Cerebellar nuclear complex (tissue), 1 donor: ENCODE results near the gene SPTAN1.
A peak's percentile ranks its signal among the peaks of the same experiment; 100 is the strongest.
"Not testable (repeated sequence)": the region's sequence is repeated elsewhere in the genome, so short reads cannot be mapped to it uniquely, and the experiment has no call there.

Experiments
- DNase-seq, 2 experiments: peaks; one replicate each; lab custom pipeline; 2025; lab: John Stamatoyannopoulos, UW

SPTAN1 gene

DNA sequence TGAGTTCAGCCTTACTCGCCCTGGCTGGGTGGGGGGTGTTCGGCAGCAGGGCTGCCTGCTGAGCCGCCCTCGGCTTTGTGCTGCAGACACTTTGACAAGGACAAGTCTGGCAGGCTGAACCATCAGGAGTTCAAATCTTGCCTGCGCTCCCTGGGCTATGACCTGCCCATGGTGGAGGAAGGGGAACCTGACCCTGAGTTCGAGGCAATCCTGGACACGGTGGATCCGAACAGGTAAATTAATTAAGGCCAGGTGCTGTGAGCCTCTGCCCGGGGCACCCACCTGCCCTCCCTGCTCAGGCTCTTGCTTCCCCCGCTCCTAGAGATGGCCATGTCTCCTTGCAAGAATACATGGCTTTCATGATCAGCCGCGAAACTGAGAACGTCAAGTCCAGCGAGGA lies 80.1 kb downstream of the SPTAN1 start:
- DNase-seq: no peak

DNA sequence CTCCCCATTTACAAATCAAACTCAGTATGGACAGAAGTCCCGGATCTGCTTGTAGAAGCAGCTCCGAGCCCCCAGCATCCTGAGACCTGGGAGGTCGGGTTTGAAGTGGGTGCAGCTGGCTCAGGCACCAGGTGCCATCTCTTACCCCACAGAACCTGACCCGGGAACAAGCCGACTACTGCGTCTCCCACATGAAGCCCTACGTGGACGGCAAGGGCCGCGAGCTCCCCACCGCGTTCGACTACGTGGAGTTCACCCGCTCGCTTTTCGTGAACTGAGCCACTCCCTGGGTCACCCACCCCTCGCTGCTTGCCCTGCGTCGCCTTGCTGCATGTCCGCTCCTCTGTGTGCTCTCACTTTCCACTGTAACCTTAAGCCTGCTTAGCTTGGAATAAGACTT lies 80.7 kb downstream of the SPTAN1 start:
- no peak for DNase-seq

DNA sequence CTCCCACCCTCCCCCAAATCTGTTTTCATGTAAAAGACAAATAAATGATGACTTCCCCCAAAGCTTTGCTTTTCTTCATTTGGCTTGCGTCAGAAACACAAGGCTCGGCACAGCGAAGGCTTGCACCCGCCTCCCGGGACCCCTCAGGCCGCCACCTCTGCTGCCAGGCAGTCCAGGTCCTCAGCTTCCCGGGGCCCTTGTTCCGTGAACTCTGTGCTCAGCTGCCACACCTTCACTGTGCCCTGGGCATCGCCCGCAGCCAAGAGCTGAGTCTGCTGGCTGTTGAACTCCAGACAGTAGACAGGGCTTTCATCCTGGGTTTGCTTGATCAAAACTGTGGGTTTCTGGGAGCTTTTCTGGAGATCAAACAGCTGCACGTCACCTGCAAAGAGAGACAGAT lies 81.2 kb downstream of the SPTAN1 start:
- DNase-seq: no peak

DNA sequence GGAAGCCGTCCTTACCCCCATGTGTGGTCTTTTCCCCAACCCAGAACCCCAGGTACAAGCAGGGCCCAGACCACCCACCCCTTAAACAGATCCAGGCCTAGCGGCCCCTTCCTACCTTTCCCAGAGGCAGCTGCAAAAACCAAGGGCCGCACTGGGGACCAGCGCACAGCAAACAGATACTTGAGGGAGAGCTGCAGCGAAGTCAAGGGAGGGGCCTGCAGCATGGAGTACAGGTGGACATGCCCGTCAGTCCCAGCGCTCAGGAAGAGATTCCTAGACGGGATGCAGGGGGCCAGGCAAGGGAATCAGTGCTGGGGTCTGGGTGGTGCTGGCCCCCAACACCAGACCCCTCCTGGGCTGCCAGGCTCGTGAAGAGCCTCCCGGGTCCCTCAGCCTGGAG lies 81.7 kb downstream of the SPTAN1 start:
- no peak for DNase-seq

DNA sequence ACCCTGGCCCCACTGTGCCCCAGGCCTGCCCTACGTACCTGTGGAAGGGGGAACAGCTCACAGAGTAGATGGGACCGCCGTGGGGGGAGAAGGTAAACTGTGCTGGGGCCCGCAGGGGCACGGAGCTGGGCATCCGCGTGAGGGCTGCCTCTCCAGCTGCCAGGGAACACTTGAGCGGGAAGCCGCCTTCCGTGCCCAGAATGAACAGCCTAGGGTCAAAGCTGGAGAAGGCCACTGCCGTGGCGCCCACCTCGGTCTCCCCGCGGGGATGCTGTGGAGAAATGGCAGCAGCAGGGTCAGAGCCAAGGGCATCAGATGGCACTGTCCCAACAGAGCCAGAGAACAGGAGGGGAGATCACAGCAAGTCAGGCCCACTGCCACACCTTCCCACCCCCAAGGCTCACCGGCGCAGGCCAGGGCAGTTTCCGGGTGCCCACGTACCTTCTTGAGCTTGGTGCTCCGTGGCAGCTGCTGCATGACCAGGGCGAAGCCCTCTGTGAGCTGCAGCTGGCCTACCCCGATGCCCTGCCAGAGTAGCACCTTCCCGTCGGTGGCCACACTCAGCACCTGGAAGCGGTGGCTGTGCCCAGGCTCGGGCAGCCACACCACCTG lies 82.4 kb downstream of the SPTAN1 start:
- DNase-seq: no peak

DNA sequence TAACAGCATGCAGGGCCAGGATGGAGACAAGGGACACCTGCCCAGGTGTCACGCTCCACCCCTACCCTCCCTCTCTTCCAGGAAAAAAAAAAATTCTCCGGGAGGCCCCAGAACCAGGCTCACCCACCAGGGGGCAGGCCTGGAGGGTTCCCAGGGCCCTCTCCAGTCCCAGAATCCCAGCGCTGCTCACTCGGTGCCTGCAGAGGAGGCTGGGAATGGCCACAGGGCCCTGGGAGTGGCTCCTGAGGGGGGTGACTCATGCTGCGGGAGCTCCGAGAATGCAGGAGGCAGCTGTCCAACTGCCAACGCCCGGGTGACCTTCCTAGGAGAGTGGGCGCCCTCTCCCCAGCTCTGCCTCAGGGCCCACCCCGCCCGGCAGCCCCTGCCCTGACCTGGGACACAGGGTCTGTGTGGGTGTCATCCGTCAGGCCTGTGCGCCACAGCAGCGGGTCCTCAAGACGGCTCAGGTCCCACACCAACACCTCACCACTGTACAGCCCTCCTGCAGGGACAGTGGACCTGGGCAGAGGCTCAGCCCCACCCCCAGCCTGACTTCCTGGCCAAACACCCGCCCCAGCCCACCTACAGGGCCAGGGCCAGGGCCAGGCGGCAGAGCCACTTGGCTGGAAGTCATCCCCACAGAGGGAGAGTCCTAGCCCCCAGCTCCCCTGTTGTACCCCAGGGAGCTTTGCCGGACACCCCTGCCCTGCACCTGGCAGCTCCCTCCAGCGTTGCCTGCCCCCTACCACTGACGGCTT lies 83.1 kb downstream of the SPTAN1 start:
- no peak for DNase-seq

DNA sequence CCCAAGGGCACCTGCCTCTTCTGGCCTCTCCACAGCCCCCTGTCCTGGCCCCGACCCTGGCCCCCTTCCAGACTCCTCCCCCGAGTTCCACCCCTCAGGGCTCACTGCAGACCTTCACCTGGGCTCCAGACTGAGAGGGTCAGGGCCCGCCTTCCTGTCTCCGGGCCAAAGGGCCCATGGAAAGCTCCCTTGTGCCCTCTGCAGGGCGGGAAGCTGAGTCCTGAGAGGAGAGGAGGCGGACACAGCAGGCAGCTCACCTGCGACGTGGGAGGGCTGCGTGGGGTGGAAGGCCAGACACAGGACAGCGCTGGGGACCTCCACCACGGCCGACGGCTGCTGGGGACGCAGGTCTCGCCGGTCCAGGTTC lies 83.6 kb downstream of the SPTAN1 start:
- DNase-seq: no peak

DNA sequence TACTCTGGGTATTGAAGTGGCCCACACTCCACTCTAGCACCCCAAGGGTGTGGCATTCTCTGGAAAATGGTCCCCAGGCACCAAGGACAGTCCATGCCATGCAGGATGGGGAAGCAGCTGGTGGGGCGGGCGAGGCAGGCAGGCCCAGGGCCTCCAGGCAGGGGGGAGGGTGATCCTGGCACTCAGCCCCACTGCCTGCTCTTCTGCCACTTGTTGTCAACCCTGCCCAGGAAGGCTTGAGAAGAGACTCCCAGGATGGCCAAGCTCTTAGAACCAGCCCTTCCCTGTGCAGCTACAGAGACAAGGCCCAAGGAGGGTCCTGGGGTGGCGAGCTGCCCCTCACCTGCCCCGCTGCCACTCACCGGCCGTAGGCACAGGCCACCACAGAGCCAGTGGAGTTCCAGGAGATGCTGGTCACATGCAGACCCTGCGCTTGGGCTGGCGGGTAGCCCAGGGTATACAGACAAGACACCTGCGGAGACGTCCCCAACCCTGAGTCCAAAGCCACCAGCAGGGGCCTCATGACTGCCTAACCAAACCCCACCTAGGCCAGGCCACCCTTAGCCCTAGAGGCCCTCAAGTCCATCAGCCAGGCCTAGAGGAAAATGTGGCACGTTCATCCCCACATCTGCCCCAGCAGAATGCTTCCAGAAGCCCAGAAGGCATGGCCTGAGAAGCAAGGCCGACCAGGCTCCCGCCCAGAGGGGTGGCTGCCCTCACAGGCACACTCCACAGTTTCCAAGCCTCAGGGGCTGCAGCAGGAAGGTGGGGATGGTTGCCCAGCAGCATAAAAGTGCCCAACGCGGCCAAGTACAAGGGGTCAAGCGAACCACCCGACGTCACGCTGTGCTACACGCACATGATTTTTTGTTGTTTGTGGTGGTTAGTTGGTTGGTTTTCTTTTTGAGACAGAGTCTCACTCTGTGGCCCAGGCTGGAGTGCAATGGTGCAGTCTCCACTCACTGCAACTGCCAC lies 84.5 kb downstream of the SPTAN1 start:
- no peak for DNase-seq

DNA sequence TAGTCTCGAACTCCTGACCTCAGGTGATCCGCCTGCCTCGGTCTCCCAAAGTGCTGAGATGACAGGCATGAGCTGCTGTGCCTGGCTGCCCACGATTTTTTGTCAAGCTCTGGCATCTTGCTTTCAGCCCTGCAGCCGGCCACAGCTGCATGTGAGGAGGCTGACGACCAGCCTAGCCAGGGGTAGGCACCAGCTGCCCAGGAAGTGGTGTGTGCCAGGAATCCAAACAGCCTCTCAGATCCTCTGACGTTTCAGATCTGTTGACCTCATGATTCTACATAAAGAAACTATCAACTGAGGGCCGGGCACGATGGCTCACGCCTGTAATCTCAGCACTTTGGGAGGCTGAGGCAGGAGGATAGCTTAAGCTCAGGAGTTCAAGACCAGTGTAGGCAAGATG lies 85.3 kb downstream of the SPTAN1 start:
- no peak for DNase-seq

DNA sequence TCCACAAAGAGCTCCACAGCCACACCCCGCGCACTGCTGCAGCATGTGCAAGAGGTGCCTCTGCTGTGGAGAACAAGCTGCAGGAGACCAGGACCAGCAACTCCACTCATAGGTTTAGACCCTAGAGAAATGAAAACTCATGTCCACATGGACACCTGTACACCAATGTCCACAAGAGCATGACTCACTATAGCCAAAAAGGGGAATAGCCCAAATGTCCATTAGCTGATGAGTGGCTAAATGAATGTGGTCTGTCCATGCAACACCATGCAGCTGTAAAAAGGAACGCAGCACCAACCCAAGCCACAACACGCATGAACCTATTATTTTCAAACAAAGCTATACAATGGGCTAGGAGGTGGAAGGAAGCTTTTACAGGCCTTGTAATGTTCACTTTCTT lies 86.2 kb downstream of the SPTAN1 start:
- DNase-seq: no peak

DNA sequence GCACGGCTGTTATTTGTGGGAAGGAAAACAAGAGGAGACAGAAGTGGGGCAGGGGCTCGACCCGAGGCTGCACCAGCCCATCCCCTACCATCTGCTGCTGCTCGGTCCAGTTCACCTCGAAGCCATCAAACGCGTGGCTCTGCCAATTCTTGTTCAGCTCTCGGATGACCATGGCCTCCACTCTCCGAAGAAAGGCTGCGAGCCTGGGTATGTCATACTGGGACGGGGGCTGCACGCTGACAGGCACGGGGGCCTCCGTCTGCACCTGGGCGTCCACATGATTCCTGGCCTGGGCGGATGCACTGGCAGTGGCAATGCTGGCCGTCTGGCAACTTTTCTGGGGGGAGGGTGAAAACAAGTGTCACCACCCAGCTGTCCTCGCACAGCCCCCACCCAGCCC lies 88.2 kb downstream of the SPTAN1 start:
- no peak for DNase-seq

DNA sequence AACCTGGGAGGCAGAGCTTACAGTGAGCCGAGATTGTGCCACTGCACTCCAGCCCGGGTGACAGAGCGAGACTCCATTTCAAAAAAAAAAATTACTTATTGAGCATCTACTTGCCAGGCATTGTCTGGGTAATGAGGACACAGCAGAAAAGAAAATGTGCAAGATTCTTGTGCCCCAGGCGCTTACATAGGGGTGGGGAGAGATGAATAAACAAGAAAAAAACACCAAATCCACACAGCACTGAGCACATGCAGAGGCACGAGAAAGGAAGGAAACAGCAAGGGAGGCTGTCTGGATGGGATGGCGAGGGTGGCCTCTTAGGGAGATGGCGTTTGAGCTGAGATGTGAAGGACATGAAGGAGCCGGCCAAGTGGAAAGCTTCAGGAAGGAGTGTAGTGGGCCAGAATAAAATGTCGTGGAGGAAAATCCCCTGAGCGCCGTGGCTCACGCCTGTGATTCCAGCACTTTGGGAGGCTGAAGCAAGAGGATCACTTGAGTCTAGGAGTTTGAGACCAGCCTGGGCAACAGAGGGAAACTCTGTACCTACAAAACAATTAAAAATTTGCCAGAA lies 90.4 kb downstream of the SPTAN1 start:
- DNase-seq: no peak

DNA sequence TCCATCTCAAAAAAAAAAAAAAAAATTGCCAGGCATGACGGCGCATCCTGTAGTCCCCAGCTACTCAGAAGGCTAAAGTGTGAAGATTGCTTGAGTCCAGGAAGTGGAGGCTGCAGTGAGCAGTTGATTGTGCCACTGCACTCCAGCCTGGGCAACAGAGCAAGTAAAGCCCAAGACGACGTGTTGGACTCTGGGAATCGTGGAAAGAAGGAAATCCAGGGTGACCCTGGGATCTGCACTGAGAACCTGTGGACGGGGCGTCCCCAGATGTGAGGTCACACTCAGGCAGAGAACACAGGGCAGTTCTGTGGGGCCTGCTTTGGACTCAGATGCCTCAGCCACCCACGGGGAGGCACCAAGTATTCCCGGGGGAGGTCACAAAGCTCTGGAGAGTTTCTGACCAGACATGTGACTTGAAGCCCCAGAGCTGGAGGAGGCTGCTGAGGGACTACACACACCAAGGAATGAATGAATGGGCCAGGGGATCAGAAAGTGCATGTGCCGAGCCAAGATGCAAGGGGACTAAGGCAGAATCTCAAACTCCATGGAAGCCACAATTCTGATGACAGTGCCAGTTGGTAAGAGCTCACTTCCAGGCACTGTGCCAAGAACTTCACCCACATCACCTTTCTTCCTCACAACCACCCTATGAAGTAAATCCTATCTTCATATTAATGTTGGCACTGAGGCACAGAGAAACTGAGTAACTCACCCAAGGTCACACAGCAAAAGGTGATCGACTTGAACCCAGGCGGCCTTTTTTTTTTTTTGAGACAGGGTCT lies 91.3 kb downstream of the SPTAN1 start:
- no peak for DNase-seq

DNA sequence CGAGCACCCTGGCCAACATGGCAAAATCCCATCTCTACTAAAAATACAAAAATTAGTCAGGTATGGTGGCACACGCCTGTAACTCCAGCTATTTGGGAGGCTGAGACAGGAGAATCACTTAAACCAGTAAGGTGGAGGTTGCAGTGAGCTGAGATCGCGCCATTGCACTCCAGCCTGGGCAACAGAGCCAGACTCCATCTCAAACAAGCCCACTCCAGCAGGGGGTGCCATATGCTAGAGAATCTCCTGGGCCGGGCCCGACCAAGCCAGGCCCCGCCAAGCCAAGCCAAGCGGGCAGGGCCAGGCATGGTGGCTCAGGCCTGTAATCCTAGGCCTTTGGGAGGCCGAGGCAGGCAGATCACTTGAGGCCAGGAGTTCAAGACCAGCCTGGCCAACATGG lies 95.8 kb downstream of the SPTAN1 start:
- DNase-seq: not testable (repeated sequence)

DNA sequence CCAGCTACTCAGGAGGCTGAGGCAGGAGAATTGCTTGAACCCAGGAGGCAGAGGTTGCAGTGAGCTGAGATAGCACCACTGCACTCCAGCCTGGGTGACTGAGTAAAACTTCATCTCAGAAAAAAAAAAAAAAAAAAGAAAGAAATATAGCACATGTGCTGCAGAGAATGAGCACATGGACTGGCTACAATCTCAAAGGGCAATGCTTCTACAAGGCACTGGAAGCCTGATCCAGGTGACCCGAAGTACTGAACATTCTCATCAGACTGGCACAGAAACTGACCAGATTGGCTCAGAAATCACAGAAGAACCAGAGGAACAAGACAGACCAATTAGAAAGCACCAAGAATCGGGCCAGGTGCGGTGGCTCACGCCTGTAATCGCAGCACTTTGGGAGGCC lies 99.4 kb downstream of the SPTAN1 start:
- DNase-seq: no peak

DNA sequence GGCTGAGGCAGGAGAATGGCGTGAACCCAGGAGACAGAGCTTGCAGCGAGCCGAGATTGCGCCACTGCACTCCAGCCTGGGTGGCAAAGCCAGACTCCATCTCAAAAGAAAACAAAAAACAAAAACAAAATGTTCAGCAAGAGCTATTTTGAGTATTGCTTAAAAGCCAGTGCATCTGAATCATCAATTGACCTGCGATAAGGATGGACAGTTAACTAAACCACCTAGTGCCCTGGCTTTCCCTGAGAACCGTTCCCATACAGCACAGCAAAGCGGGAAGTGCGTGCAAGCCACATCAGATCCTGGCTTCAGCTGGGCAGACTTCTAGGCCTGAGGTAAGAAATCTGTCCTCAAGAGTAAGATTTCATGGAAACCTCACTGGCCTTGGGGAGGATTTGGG lies 101.5 kb downstream of the SPTAN1 start:
- no peak for DNase-seq

DNA sequence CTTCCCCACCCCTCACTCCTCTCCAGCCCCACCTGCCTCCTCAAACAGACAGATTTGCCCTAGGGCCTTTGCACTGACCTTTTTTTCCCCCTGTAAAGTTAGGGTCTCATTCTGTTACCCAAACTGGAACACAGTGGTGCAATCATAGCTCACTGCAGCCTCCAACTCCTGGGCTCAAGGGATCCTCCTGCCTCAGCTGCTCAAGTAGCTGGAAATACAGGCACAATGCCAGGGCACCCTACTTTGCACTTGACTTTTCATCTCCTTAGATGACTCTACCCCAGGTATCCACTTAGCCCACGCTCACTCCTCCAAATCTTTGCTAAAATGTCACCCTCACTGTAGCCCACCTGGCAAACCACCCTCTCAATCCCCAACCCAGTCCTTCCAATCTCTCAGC lies 102.1 kb downstream of the SPTAN1 start:
- no peak for DNase-seq

DNA sequence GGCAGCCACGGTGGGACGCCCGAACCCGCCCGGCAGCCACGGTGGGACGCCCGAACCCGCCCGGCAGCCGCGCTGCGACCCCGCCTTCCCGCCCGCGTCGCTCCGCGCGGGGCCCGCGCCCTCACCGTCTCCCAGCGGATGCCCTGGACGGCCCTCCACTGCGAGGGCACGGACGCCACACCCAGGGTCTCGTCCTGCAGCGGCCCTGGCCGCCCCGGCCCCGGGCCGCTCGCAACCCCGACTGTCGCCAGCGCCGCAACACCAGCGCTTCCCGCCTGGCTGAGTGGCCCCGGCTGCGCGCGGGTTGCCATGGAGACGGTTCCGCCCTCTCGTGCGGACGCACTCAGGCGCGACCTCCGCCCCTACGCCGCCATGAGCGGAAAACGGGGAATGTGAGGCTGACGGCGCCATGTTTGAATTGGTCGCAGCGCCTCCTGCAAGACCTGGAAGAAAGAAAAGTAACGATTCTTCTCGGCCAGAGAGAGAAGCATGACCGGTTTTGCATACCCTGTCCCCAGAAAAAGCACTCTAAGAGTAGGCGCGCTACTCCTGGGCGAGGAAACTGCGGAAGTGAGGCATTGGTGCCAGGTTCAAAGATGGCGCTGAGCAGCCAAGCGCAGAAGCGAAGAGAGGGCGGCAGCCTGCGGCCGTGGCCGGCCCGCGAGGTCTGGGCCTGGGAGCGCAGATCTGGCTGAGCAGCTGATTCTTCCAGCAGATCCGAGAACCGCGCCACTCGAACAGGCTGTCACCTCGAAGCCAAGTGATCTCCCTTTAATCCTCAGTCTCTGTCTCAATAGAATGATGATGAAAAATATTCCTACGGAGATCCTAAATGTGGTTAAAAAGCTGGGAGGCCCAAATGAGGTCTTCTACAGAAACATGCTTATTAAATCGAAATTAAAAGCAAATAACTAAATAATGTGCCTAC lies 104.3 kb downstream of the SPTAN1 start, which contains the start of gene DYNC2I2:
Gene DYNC2I2, minus strand, starts transcription at position 432 of the 928 bp plus-strand sequence. Its CDS starts 121 bp downstream, at position 311.
- peak in 1 of 2 experiments; percentile 72 for DNase-seq

DNA sequence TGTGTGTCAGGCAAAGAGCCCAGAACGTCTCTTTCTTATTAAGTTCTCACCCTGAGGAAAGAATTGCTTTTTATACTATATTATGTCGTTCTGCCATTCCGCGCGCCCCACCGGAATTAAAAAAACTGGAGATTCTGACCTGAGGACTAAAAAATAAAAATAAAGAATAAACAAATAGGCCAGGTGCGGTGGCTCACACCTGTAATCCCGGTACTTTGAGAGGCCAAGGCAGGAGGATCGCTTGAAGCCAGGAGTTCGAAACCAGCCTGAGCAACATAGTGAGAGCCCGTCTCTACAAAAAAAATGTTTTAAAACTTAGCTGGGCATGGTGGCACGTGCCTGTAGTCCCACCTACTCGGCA lies 104.9 kb downstream of the SPTAN1 start:
- no peak for DNase-seq

DNA sequence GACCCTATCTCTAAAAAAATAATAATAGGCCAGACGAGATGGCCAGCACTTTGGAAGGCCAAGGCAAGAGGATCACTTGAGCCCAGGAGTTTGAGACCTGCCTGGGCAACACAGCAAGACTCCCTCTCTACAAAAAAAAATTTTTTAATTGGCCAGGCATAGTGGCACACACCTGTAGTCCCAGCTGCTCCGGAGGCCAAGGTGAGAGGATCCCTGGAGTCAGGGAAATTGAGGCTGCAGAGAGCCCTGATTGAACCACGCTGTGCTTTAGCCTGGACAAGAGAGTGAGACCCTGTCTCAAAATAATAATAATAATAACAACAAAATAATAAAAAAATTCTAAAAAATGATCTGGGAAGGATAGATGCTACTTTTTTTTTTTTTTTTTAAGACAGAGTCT lies 105.4 kb downstream of the SPTAN1 start:
- no peak for DNase-seq
